OCI-LY1 (cell line): ENCODE measurements around the gene ICAM4.

Experiments
- CTCF ChIP-seq: fragments of 200-600 bp; sonication (generic), shearing (Covaris generic); IDR thresholded peaks from 2 replicates; pipeline ENCODE4 v1.5.1; 2017; ENCODE audit warnings: mild to moderate bottlenecking, antibody characterized with exemption, low read length, moderate library complexity, mixed read lengths
- EZH2 ChIP-seq: fragments of 200-600 bp; sonication (generic), shearing (Covaris generic); IDR thresholded peaks from 2 replicates; pipeline ENCODE4 v1.8.0; 2017; ENCODE audit warnings: borderline replicate concordance, mixed run types, mild to moderate bottlenecking, antibody characterized with exemption, low read length, moderate library complexity, mixed read lengths

DNA sequence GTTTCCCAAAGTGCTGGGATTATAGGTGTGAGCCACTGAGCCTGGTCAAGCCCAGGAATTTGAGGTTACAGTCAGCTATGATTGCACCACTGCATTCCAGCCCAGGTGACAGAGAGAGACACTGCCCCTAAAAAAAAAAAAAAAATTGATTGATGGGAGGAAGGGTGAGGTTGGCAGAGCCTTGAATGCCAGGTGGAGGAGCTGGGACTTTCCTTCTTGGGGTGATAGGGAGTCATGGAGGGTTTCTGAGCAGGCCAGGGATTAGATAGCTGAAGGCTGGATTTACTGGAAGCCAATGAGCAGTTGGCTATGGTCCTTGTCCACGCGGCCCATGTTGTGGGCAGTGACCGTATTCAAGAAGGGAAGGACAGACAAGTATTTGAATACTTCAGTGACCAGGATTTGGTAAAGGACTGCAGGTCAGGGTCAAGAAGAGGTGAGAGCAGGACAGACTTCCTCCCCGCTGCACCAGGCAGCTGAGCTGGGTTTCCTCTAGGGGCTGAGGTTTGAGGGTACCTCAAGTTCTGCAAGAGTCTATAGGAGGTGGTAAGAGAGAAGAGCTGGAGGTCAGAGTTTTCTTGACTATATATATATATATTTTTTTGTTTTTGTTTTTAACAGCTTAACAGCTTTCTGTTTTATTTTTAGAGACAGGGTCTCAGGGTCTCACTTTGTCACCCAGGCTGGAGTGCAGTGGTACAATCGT lies 6.9 kb upstream of the ICAM4 start:
- TF ChIP-seq CTCF (no peak), EZH2 (no peak)
